Immature natural killer cell (primary cell): ENCODE data around the gene MPG. TPM values are rescaled to one million over a fixed set of nuclear protein-coding genes. Genes with fewer than 3 reads are reported as not detected.
"Not testable (repeated sequence)": the region's sequence is repeated elsewhere in the genome, so short reads cannot be mapped to it uniquely, and the experiment has no call there.

Experiments used
- DNase-seq, 3 donors: peaks; one replicate each; pipeline ENCODE4 v3.0.0; 2022; ENCODE audit warnings: mixed read lengths in 1 of 3
- H3K27ac Mint-ChIP-seq, 6 donors: one replicate each; pipeline ENCODE4 v1.8.0; 2020; ENCODE audit warnings: mixed read lengths in 6 of 6, mild to moderate bottlenecking in 5 of 6, inconsistent platforms in 4 of 6, moderate library complexity in 3 of 6
- H3K27me3 Mint-ChIP-seq, 3 donors: one replicate each; pipeline ENCODE4 v1.8.0; 2020 to 2021; ENCODE audit warnings: low read depth in 3 of 3, mild to moderate bottlenecking in 3 of 3, mixed read lengths in 3 of 3, moderate library complexity in 3 of 3, inconsistent platforms in 1 of 3
- H3K36me3 Mint-ChIP-seq, 3 donors: one replicate each; pipeline ENCODE4 v1.8.0; 2020; ENCODE audit warnings: mixed read lengths in 3 of 3, inconsistent platforms in 2 of 3, mild to moderate bottlenecking in 2 of 3
- H3K4me1 Mint-ChIP-seq, 2 donors: one replicate each; pipeline ENCODE4 v1.8.0; 2020; ENCODE audit warnings: inconsistent platforms in 2 of 2, mild to moderate bottlenecking in 2 of 2, mixed read lengths in 2 of 2, moderate library complexity in 1 of 2
- H3K4me3 Mint-ChIP-seq, 5 donors: one replicate each; pipeline ENCODE4 v1.8.0; 2020; ENCODE audit warnings: mild to moderate bottlenecking in 5 of 5, mixed read lengths in 5 of 5, inconsistent platforms in 3 of 5, moderate library complexity in 3 of 5
- H3K9me3 Mint-ChIP-seq, 6 donors: one replicate each; pipeline ENCODE4 v1.8.0; 2020; ENCODE audit warnings: mild to moderate bottlenecking in 6 of 6, mixed read lengths in 6 of 6, inconsistent platforms in 4 of 6, moderate library complexity in 3 of 6
- polyA plus RNA-seq, 3 donors: library from polyadenylated mRNA; unstranded; fragments of 300-500 nt; fragmentation: Illumina TruSeq; gene quantifications; one replicate each; pipeline ENCODE4 v1.2.3, GENCODE V29; 2021

The MPG gene, protein sequence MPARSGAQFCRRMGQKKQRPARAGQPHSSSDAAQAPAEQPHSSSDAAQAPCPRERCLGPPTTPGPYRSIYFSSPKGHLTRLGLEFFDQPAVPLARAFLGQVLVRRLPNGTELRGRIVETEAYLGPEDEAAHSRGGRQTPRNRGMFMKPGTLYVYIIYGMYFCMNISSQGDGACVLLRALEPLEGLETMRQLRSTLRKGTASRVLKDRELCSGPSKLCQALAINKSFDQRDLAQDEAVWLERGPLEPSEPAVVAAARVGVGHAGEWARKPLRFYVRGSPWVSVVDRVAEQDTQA
- 100 to 1,000 TPM in 2 of 3 donors, 10 to 100 TPM in 1; 96.0 to 134 (median 106) TPM for polyA plus RNA-seq

DNA sequence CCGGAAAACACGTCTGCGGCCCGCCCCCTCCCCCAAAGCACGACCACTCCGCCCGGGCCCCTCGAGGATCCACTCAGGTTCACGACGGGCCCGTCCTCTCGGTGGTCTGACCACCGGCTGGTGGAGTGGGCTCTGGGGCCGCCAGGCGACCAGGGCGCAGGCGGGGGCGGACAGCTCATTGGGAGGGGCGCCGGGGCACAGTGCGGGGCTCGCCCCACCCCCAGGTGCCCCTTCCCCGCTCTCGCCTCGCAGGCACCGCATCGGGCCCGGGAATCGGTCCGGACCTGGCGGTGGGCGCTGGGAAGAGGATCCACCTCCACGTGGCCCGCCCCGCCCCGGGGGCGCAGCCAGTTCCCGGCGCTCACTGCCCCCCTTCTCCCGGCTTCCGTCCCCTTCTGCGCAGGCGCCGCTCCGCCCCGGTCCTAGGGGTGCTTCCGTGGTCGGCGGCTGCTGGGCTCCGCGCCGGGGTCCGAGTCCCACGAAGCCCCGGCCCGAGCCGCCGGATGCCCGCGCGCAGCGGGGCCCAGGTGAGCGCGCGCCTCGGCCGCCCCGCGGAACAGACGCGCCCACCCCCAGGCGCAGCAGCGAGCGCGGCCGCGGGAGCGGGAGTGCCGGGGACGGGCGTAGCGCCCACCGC lies at the start of gene MPG:
TSS of gene MPG (plus strand) at position 419 of the 637 bp plus-strand sequence. CDS start at position 504, 85 bp downstream.
- Mint-ChIP-seq H3K27me3 (peaks cover 2 to 18% (median 9%) of the 10 kb centered on the region in 3 donors), H3K27ac (peak within 1 kb of the TSS; percentile 81 to 93 (median 86)), H3K4me3 (peak within 1 kb of the TSS; percentile 87 to 91 (median 89)), H3K9me3 (no peaks in the 10 kb centered on the region), H3K4me1 (peaks cover 38 to 44% of the 10 kb centered on the region in 2 donors), H3K36me3 (peaks cover 0 to 2% (median 0%) of the 10 kb centered on the region in 3 donors)
- DNase-seq: peak; percentile 82 to 86 (median 85)

DNA sequence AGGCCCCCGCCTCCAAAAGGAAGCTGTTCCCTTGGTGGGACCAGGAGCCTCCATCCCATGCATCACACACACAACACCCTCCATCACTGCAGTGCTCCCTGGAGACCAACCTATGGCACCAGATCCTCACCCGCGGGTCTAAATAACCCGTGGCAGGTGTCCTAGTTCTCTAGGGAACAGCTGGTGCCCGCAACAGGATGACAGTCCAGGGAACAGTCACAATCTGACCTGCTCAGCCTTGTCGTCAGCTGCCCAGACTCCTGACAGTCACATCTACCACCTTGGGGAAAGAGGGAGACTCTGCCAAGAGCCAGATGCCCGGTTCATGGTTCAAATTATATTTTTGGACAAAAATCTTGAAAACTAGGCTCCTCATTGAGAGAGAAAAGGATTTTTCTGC lies 47.4 kb upstream of the MPG start:
- not testable (repeated sequence) for H3K9me3 Mint-ChIP-seq, DNase-seq, H3K4me1 Mint-ChIP-seq, H3K27me3 Mint-ChIP-seq, H3K27ac Mint-ChIP-seq, H3K4me3 Mint-ChIP-seq, H3K36me3 Mint-ChIP-seq

DNA sequence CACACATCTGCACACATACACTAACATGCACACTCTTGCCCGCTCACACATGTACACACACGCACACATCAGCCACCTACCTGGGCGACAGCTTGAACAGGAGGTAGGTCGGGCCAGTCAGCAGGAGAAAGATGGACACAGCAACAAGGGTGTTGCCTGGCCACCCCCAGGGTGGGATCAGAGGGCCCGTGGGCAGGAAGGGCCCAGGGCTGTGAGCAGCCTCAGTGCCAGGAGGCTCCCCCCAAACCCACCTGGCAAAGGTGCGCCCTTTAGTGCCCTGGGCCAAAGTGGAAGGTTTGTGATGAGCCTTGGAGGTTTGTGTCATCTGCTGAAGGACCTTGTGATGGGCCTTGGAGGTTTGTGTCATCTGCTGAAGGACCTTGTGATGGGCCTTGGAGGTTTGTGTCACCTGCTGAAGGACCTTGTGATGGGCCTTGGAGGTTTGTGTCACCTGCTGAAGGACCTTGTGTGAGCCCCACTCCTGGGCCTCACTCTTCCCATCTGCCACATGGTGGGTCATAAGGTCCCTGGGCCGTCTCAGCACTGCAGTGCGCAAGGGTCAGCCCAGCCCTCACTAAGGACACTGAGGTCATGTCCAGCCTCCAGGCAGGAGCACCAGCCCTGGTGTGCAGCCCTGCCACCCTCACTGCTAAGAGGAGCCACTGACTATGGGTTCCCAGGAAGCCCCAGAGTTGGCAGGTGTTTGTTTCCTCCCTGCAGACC lies 44.7 kb upstream of the MPG start:
- not testable (repeated sequence) for DNase-seq, H3K4me3 Mint-ChIP-seq, H3K36me3 Mint-ChIP-seq, H3K27ac Mint-ChIP-seq, H3K27me3 Mint-ChIP-seq, H3K4me1 Mint-ChIP-seq, H3K9me3 Mint-ChIP-seq

DNA sequence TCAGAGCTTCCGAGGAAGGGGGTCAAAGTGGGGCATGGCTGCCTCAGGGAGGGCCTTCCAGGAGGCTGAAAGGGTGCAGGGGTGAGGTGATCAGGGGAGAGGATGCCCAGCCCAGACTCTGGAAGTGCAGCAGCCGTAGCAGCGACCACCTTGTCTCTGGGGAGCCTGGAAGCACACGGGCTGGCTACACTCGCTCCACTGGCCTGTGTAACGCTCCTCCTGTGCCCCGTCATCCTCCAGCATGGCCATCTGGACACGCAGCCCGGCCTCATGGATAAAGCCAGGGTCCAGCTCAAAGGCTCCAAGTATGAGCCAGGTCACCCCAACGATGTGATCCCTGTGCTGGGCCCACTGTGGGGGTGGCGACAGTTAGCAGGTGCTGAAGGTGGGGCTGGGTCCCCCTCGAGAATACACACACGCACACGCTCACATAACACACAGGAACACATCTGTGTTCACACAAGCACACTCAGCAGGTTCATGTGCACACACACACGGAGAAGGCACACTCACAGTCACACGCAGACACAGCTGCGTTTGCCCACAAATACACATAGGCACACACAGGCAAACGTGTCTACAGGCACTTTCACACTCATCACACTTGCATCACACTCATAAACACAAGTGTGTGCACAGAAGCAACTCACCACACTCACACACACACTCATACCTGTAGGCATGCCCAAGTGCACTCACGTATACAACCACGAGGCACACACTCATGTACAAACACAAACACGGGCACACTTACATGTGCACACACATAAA lies 44.0 kb upstream of the MPG start:
- Mint-ChIP-seq H3K4me3 (no peak overlapping the region), H3K36me3 (no peaks in the 10 kb centered on the region), H3K27me3 (peaks cover 0 to 2% (median 0%) of the 10 kb centered on the region in 3 donors), H3K4me1 (peaks cover 6 to 11% of the 10 kb centered on the region in 2 donors), H3K27ac (peak overlapping the region in 2 of 6 donors; percentile 13 to 23), H3K9me3 (no peaks in the 10 kb centered on the region)
- DNase-seq: no peak

DNA sequence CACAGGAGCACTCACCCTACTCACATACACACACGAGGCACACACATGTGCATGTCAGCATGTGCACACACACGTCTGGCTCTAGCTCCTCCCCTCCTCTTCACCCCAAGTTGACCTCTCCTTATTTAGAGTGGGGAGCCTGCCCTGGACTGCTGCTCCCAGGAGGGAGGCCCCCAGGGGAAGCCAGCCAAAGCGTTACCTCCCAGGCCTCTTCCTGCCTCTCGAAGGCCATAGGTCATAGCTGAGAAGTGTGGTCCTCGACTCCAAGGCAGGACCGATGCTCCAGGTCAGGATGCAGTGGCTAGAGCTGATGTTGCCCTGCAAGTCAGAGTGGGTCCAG lies 43.4 kb upstream of the MPG start:
- Mint-ChIP-seq H3K27me3 (peaks cover 0 to 2% (median 0%) of the 10 kb centered on the region in 3 donors), H3K4me1 (peaks cover 10 to 16% of the 10 kb centered on the region in 2 donors), H3K27ac (peak overlapping the region in 2 of 6 donors; percentile 13 to 23), H3K4me3 (no peak overlapping the region), H3K9me3 (no peaks in the 10 kb centered on the region), H3K36me3 (no peaks in the 10 kb centered on the region)
- DNase-seq: no peak

DNA sequence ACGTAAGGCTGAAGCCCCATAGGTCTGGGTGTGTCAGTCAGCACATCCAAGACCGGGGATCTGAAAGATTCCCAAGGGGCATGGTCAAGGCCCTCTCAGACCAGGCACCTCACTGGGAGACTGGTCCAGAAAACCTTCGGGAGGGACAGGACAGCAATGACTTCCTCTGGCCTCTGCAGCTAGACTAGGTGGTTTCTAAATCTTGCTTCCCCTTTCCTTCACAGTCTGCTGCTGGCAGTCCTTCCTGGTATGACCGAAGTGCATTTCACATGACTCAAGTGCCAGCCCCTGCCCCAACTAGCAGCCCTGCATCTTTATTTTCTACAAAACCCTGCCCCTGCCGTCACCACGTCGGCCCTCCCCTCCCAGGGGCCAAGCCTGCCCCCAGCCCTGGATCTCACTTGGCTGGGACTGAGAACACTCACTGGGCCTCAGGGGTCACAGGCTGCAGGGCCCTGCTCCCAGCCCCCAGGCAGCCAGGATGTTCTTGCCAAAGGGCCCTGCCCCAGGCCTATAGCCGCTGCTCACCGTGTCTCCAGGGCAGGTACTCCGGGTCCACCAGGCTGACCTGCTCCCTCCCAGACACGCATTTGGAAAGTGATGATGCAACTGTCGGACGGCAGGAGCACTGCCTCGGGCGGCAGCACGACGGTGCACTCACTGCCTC lies 42.9 kb upstream of the MPG start:
- Mint-ChIP-seq H3K27ac (no peak overlapping the region), H3K36me3 (no peaks in the 10 kb centered on the region), H3K4me1 (peaks cover 10 to 19% of the 10 kb centered on the region in 2 donors), H3K4me3 (no peak overlapping the region), H3K27me3 (peaks cover 0 to 2% (median 0%) of the 10 kb centered on the region in 3 donors), H3K9me3 (no peaks in the 10 kb centered on the region)
- DNase-seq: no peak

DNA sequence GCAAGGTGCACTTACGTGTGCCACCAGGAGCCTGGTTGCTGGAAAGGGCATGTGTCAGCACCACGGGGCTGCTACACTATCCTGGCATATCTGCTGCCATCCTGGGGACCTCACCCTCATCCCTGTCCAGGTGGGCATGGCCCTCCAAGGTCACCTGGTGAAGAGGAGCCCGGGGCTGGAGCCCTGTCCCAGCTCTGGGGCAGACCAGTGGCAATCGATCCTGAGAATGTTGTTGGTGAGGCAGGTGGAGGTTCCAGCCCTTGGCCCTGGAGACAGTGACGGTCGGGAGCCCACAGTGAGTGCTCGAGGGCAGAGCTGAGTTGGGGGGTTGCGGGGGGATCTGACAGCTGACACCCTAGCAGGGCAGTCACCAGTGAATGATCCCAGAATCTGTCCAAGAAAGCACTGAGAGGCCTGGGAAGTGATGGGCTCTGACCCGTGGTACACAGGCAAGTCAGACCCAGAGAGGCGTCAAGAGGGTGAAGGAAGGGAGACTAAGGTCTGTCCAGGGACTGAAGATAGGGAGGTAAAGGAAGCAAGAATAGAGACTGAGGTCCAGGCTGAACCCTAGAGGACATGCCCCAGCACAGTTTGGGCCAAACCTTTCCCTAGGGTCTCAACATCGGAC lies 42.2 kb upstream of the MPG start:
- peaks cover 10 to 19% of the 10 kb centered on the region in 2 donors for H3K4me1 Mint-ChIP-seq
- H3K9me3 Mint-ChIP-seq: no peaks in the 10 kb centered on the region
- H3K27me3 Mint-ChIP-seq: peaks cover 0 to 2% (median 0%) of the 10 kb centered on the region in 3 donors
- no peak overlapping the region for H3K4me3 Mint-ChIP-seq
- H3K36me3 Mint-ChIP-seq: no peaks in the 10 kb centered on the region
- no peak for DNase-seq
- H3K27ac Mint-ChIP-seq: no peak overlapping the region

DNA sequence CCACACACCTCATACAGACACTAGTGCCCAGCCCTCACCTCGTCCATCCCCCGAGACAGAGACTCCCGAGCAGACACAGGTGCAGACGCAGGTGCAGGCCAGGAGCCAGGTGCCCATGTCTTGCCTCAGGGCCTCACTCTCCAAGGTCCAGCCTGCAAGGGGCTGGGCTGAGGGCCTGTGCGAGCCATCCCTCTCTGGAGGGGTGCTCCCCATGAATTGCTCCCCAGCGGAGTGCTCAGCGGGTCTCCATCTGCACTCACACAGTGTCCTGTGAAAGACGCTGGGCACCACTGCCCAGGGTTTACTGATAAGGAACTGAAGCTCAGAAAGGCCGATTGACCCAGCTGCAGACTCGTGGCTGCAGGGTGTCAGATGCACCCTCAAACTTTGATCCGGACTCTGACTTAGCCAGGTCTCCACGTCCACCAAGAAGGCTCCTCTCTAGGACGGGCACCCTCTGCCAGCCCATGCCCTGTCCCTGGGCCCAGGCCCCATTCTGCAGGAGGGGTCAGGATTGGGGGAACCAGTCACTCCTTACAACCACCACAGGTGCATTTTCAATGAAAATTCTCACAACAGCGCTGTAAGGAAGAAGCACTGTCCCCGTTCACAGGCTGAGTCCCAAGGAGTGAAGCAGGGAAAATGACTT lies 41.6 kb upstream of the MPG start:
- Mint-ChIP-seq H3K27ac (no peak overlapping the region), H3K4me1 (peaks cover 10 to 19% of the 10 kb centered on the region in 2 donors), H3K9me3 (no peaks in the 10 kb centered on the region), H3K27me3 (peaks cover 0 to 2% (median 0%) of the 10 kb centered on the region in 3 donors), H3K36me3 (no peaks in the 10 kb centered on the region), H3K4me3 (no peak overlapping the region)
- no peak for DNase-seq

DNA sequence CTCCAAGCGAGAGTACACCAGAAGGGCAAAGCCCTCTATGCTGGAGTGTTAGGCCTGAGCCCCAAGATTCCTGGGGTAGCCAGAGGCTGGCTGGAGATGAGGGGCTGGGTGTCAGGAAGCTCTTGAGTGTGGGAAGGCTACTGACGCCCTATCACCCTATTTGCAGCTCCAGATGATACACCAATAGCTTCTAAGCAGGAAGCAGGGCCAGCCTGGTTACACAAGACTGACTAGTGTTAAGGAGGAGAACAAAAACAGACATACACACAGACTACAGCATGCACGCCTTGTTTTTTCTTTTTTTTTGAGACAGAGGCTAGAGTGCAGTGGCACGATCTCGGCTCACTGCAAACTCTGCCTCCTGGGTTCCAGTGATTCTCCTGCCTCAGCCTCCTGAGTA lies 40.5 kb upstream of the MPG start:
- Mint-ChIP-seq H3K27ac (no peak overlapping the region), H3K4me1 (peaks cover 17 to 28% of the 10 kb centered on the region in 2 donors), H3K27me3 (peaks cover 0 to 2% (median 0%) of the 10 kb centered on the region in 3 donors), H3K4me3 (no peak overlapping the region), H3K36me3 (peaks cover 5 to 9% (median 8%) of the 10 kb centered on the region in 3 donors), H3K9me3 (no peaks in the 10 kb centered on the region)
- DNase-seq: no peak

DNA sequence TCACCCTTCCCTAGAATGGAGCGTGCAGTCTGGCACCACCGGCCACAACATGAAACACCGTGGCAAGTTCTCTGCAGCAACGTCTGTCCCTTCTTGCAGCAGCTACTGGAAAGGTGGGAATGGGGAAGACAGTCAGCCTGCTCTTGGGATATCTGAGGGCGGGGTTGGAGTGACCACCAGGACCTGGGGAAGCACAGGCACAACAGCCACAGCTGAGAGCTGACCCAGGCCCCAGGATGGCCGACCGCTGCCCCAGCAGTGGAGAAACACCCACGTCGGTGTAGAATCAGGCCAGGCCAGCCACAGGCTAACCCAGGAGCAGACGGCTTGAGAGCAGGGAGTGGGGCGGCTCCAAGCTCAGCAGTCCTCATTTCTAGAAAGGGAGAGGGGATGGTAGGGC lies 39.8 kb upstream of the MPG start:
- not testable (repeated sequence) for H3K27ac Mint-ChIP-seq, DNase-seq, H3K4me3 Mint-ChIP-seq, H3K27me3 Mint-ChIP-seq, H3K9me3 Mint-ChIP-seq
- Mint-ChIP-seq H3K36me3 (peaks cover 12 to 15% (median 14%) of the 10 kb centered on the region in 3 donors), H3K4me1 (peaks cover 23 to 35% of the 10 kb centered on the region in 2 donors)

DNA sequence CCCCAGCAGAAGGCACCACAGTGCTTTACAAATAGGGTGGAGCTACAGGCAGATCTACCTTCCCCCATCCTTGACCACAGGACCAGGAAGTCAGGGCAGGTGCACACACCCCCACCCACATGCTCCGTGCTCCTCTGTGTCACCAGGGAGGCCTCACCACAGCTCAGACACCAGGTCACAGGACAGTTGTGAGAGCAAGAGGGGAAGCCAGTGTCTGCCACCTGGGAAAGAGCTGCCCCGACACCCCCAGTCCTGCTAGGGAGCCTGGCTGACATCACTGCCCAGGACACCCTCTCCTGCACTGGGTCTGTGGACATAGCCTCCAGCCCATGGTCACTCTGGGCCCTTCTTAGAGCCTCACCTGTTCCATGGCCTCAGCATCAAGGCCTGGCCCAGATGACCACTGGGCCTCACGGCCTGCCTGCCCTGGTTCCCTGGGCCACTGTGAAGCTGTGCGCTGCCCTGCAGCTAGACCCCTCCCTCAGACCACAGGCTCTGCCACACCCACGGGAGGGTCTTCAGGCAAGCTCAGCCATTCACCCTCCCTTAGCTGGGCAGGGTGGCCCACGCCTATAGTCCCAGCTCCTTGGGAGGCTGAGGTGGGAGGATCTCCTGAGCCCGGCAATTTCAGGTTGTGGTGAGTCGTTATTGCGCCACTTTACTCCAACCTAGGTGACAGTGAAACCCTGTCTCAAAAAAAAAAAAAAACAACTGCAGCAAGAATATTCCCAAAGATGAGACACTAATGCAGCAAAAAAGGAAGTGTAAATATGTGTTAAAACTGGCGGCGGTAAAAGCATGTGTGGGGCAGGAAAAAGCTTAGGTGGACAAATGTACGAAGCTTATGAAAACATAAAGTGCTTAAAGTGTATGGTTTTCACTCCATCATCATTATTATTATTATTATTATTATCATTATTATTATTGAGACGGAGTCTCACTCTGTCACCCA lies 38.8 kb upstream of the MPG start:
- Mint-ChIP-seq H3K4me1 (peaks cover 25 to 41% of the 10 kb centered on the region in 2 donors), H3K27me3 (peaks cover 0 to 2% (median 0%) of the 10 kb centered on the region in 3 donors), H3K27ac (peak overlapping the region in 4 of 6 donors; percentile 10 to 57 (median 40))

More for the DNA sequence above, 38.8 kb upstream of the MPG start:
- H3K36me3 Mint-ChIP-seq: peaks cover 12 to 21% (median 20%) of the 10 kb centered on the region in 3 donors
- no peaks in the 10 kb centered on the region for H3K9me3 Mint-ChIP-seq
- H3K4me3 Mint-ChIP-seq: peak overlapping the region in 1 of 5 donors; percentile 6
- DNase-seq: peak; percentile 48 to 58 (median 53)
